ENCODE measurements around the gene WFDC1.

The WFDC1 gene

GRCh38 chr16:84294531-84295142, at the start of gene WFDC1:
TSS of gene WFDC1 (plus strand) at chr16:84294878. CDS start at chr16:84294972, 94 bp downstream.
- no peak for DNase-seq

- no peak for DNase-seq
These were observed 48.6 kb upstream of the WFDC1 start for GRCh38 chr16:84245956-84246678.

- DNase-seq: no peak
These were observed 48.0 kb upstream of the WFDC1 start for GRCh38 chr16:84246679-84247077.

GRCh38 chr16:84247331-84247730, 47.3 kb upstream of the WFDC1 start:
- DNase-seq: no peak

- no peak for DNase-seq
These were observed 46.8 kb upstream of the WFDC1 start for GRCh38 chr16:84247844-84248243.

GRCh38 chr16:84252184-84252583, 42.5 kb upstream of the WFDC1 start:
- no peak for DNase-seq

- no peak for DNase-seq
These were observed 41.5 kb upstream of the WFDC1 start for GRCh38 chr16:84253173-84253572.

- no peak for DNase-seq
These were observed 40.6 kb upstream of the WFDC1 start for GRCh38 chr16:84254062-84254461.

GRCh38 chr16:84255050-84255810, 39.4 kb upstream of the WFDC1 start:
- no peak for DNase-seq

- no peak for DNase-seq
These were observed 36.4 kb upstream of the WFDC1 start for GRCh38 chr16:84258266-84258665.

- no peak for DNase-seq
These were observed 35.0 kb upstream of the WFDC1 start for GRCh38 chr16:84259691-84260090.

- DNase-seq: no peak
These were observed 33.7 kb upstream of the WFDC1 start for GRCh38 chr16:84260766-84261554.

GRCh38 chr16:84262031-84262430, 32.6 kb upstream of the WFDC1 start:
- DNase-seq: no peak

GRCh38 chr16:84262939-84263338, 31.7 kb upstream of the WFDC1 start:
- no peak for DNase-seq

- no peak for DNase-seq
These were observed 28.2 kb upstream of the WFDC1 start for GRCh38 chr16:84266451-84266850.

GRCh38 chr16:84267380-84267779, 27.3 kb upstream of the WFDC1 start:
- no peak for DNase-seq

GRCh38 chr16:84268291-84269040, 26.2 kb upstream of the WFDC1 start:
- DNase-seq: no peak

- no peak for DNase-seq
These were observed 24.6 kb upstream of the WFDC1 start for GRCh38 chr16:84270071-84270470.

GRCh38 chr16:84270531-84270930, 24.1 kb upstream of the WFDC1 start:
- no peak for DNase-seq

GRCh38 chr16:84271037-84271436, 23.6 kb upstream of the WFDC1 start:
- no peak for DNase-seq

- DNase-seq: no peak
These were observed 22.8 kb upstream of the WFDC1 start for GRCh38 chr16:84271866-84272265.

- DNase-seq: no peak
These were observed 21.8 kb upstream of the WFDC1 start for GRCh38 chr16:84272740-84273320.

Measured in cerebellar nuclear complex (tissue), 1 donor.